HG02840 (cell line): ENCODE measurements around the gene COPZ2.
"Not testable (repeated sequence)": the region's sequence is repeated elsewhere in the genome, so short reads cannot be mapped to it uniquely, and the experiment has no call there.

Experiments used
- ATAC-seq: cut with Tn5 transposase; IDR thresholded peaks from one replicate; pipeline ENCODE4 v1.9.1; 2021; ENCODE audit warnings: mild to moderate bottlenecking, moderate library complexity, moderate number of reproducible peaks; ENCODE audit not compliant: unreplicated experiment, low FRiP score

The COPZ2 gene

DNA sequence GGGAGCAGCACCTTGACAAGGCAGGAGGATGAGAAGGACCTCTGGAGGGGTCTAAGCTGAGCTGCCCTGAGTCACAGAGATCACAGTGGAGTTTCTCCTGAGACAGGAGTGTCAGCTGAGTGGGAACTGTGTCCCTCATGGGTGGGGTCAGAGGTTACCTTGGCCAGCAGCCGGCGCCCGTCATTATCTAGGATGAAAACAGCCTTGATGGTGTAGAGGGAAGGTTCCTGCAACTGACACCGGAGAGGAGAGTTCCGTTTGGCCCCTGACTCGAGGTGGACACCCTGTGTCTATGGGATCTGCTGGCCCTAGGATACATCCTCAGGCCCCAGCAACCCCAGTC is 933 bp downstream of the COPZ2 start:
- no peak for ATAC-seq

DNA sequence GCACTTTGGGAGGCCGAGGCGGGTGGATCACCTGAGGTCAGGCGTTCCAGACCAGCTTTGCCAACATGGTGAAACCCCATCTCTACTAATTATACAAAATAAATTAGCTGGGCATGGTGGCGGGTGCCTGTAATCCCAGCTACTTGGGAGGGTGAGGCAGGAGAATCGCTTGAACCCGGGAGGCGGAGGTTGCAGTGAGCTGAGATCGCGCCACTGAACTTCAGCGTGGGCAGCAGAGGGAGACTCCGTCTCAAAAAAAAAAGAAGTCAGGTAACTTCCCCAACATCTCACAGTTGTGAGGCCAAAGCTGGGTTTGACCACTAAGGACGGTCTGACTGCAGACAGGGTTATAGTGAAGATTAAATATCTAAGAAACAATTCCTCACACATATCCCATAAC is 2.9 kb downstream of the COPZ2 start:
- not testable (repeated sequence) for ATAC-seq

DNA sequence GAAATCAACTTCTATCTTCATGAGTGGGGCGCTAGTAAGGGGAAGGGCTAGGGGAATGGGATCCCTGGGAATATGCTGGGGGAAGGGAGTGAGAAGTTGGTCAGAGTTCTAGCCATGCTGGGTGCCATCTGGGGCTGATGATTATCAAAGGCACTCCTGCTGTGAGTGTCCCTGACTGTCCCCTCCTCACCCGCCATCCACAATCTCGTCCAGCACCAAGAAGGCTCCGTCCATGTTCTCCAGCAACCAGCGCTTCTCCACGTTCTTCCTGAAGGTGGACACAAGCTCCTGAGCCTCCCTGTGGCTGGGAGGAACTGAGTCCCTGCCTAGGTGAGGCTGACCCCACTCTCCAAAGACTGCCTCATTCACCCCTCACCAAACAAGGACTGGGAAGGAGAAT is 5.6 kb downstream of the COPZ2 start:
- ATAC-seq, result no peak

DNA sequence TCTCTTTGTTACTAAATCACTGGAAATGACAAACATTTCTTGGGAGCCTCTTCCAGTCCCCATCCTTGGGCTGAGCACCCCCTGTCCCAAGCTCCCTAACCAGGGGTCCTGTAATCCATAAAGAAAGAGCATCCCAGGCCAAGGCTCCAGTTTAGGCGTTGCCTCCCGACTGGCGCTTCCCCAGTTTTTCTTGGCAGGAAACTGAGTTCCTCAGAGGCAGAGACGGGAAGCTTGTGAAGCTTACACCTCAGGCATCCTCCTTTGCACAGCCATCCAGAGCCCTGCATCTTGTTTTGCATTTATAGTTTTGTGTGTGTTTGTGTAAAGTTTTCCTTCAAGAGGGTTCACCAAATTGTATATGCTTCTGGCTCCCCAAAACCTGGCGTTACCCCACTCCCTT is 7.1 kb downstream of the COPZ2 start:
- ATAC-seq, result no peak

DNA sequence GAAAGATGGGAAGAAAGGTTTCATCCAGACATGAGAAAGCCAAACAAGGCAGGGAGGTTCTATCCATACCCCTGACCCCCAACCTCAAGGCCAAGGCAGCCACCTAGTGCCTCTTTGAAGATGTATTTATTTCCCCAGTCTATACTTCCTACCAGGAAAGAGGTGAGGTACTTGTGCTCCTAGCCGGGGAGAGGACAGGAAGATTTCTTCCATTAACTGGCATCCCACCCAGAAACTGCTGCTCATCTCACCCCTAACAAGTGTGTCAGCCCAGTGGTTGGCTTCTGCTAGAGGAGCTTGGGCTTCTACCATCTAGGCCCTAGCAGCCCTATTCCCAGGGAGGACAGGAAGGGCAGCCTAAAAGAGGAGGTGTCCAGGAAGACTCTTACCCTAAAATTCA is 8.9 kb downstream of the COPZ2 start:
- ATAC-seq, result no peak

DNA sequence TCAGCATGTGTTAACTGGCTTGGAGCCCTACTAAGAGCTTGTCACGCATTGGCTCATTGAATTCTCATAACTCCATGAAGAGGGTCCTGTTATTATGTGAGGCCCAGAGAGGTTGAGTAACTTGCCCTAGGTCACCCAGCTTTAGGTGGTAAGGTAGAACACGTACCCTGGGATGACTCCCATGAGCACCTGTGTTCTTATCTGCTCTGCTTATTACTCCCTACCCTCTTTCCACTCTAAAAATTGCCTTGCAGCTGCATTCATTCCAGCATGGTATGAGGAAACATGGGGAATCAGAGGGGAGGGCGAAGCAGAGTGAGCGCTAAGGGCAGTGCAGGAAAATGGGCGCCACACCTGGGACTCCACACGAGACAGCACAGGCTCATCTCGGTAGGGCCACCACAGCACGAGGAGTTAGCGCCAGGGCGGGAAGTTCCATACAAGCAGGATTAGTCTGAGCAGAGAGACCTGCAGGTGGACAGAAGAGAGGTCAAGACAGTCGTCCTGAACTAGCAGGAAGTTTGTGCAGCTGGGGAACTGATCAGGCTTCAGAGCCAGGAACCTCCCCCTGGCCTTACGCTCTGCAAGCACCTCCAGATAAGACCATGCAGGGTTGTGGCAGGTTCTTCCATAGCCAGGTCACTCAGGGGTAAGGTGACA is 10.1 kb downstream of the COPZ2 start:
- ATAC-seq, result no peak

DNA sequence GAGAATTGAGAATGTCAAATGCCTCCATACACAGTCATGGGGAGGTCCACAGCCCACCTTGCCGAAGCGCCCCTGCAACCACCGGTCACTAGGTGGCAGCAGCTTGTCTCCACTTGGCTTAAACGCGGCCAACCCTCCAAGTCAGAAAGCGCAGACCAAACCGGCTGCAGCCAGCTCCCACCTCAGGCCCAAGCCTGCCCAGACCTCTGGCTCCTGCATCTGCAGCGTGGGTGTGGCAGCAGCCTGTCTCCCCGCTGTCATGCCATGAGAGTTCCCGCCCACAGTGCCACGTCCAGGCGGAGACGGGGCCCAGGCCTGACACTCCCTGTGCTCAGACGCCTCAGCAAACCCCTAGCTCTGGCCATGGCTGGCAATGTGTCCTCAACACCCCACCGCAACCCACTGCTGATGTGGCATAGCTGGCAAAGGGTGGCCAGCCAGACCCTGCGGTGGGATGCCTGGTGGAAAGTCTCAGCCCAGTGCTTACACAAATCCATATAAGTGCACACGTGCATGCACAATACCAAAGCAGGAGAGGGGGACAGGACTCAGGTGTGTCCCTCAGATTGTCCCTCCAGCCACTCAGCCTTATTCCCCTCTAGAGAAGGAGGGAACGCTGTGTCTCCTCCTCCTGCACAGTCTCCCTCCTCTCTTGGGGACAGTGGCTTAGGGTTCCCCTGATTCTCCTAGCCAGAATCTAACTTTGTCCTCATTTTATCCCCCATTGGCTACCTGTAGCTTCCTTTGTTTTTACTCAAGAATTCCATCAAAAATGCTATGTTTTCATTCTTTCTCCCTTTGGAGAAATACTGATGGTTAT is 10.9 kb downstream of the COPZ2 start:
- ATAC-seq, result no peak

GRCh38 chr17:48025904-48026501 is 11.6 kb downstream of the COPZ2 start:
- ATAC-seq, result no peak

- peak; percentile 86 for ATAC-seq
These were observed 12.3 kb downstream of the COPZ2 start for GRCh38 chr17:48025040-48025903.

- ATAC-seq, result no peak
These were observed 13.2 kb downstream of the COPZ2 start for GRCh38 chr17:48024149-48025039.

DNA sequence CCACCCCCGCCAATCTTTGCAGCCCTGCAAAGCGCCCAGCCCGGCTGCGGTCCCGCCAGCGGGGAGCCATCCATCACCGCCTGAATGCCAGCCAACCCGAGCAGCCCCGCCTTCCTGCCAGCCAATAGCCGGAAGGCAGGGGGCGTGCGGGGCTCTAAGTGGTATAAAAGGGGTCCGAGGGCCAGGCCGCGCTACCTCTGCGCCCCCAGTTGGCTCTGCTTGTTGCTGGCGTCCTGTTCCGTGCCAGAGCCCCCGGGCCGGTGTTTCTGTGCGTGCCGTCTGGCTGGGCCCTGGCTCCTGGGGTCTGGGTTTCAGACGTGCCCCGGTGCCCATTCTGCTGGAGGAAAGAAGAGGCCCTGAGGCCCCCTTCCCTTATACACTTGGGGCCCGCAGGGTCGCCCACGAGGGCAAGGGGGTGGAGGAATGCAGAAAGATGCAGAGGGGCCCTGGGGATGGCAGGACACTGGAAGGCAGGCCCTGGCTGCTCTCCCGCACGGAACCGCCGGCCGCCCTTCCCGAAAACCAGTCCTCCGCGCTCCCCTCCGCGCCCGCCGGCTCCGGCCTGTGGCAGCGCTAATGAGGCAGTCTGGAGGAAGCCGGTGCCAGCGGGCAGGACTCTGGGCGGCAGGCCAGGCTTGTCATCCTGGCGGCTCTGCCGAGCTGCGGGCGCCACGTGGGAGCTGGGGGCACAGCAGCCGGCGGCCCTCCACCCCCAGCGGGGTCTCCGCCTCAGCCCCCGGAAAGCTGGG is 14.0 kb downstream of the COPZ2 start:
- no peak for ATAC-seq

- no peak for ATAC-seq
These were observed 14.7 kb downstream of the COPZ2 start for GRCh38 chr17:48022901-48023300.

- ATAC-seq, result no peak
These were observed 15.7 kb downstream of the COPZ2 start for GRCh38 chr17:48021934-48022333.

- ATAC-seq, result not testable (repeated sequence)
These were observed 19.8 kb downstream of the COPZ2 start for GRCh38 chr17:48017817-48018158.

GRCh38 chr17:48016112-48016511 is 21.5 kb downstream of the COPZ2 start:
- ATAC-seq, result no peak

GRCh38 chr17:48014595-48015111 is 22.9 kb downstream of the COPZ2 start:
- no peak for ATAC-seq

DNA sequence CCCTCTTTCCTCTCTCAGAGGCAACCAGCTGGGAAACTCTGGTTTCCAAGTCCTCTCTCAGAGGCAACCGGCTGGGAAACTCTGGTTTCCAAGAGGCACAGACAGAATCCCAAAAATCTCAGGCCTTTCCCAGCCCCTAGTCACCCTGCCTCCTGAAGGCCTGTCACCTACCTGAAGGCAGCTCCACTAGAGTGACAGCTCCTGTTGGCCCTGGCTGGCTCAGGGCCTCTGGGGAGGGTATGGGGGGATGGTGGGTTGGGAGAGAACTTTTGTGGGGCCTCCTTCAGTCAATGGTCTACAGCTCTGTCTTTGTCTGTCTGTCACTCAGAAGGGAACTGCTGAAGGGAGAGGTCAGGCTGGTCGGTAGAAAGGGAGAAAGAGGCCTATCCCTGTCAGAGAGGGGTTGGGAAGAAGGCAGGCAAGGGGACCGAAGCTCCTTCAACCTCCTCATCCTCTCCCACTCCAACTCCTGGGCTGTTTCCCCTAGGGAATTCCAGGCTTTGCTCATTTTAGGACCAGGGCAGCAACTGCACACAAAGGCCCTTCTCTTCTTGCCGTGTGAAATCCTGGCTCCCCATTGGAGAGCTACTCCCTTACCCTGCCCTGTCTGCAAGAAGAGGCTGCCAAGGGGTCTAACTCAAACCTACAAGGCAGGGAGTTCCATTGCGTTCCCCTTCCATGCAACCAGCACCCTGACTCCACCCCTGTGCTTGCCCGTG is 23.6 kb downstream of the COPZ2 start:
- no peak for ATAC-seq

GRCh38 chr17:48012654-48013053 is 24.9 kb downstream of the COPZ2 start:
- ATAC-seq, result no peak
